Stomach (tissue), 4 donors: ENCODE measurements around the gene TMEM141.
"Not testable (repeated sequence)": the region's sequence is repeated elsewhere in the genome, so short reads cannot be mapped to it uniquely, and the experiment has no call there.

ENCODE experiments used
- POLR2A ChIP-seq, 4 donors: fragments of 450-650 bp; IDR thresholded peaks; one replicate each; pipeline ENCODE4 v1.6.1; 2016; ENCODE audit warnings: antibody characterized with exemption in 4 of 4, control low read depth in 2 of 4, mild to moderate bottlenecking in 1 of 4, moderate library complexity in 1 of 4
- POLR2AphosphoS5 ChIP-seq, 3 donors: sonication (generic); formaldehyde crosslinking; IDR thresholded peaks; one replicate each; pipeline ENCODE4 v1.6.1; 2016; ENCODE audit warnings: antibody characterized with exemption in 3 of 3

- TF ChIP-seq POLR2A (IDR thresholded peaks at IDR 0.05): not testable (repeated sequence)
- peak in 1 of 3 donors; percentile 59 for TF ChIP-seq POLR2AphosphoS5 (IDR thresholded peaks at IDR 0.05)
Observed at GRCh38 chr9:136842380-136842948, 51.3 kb downstream of the TMEM141 start, which contains the start of gene AJM1.
